Measurements from ENCODE around the gene NDFIP1.
"Not testable (repeated sequence)": the region's sequence is repeated elsewhere in the genome, so short reads cannot be mapped to it uniquely, and the experiment has no call there.

NDFIP1 gene

GRCh38 chr5:142108432-142109330 lies at the start of gene NDFIP1:
TSS of gene NDFIP1 (plus strand) at chr5:142108779. CDS start at chr5:142108975, 196 bp downstream.
- DNase-seq = peak; percentile 20 to 74

- no peak for DNase-seq
These were observed 49.2 kb upstream of the NDFIP1 start for GRCh38 chr5:142059304-142059940.

GRCh38 chr5:142063376-142063775 lies 45.2 kb upstream of the NDFIP1 start:
- no peak for DNase-seq

- DNase-seq = peak; percentile 75 to 84
These were observed 44.7 kb upstream of the NDFIP1 start for GRCh38 chr5:142063878-142064331.

GRCh38 chr5:142065273-142065672 lies 43.3 kb upstream of the NDFIP1 start:
- DNase-seq = peak in 1 of 2 experiments; percentile 58

GRCh38 chr5:142069606-142070399 lies 38.8 kb upstream of the NDFIP1 start:
- DNase-seq = no peak

GRCh38 chr5:142070734-142071133 lies 37.8 kb upstream of the NDFIP1 start:
- DNase-seq = no peak

GRCh38 chr5:142072488-142072887 lies 36.1 kb upstream of the NDFIP1 start:
- DNase-seq = no peak

GRCh38 chr5:142073362-142073988 lies 35.1 kb upstream of the NDFIP1 start:
- no peak for DNase-seq

GRCh38 chr5:142074006-142074405 lies 34.6 kb upstream of the NDFIP1 start:
- DNase-seq = no peak

GRCh38 chr5:142078221-142078620 lies 30.4 kb upstream of the NDFIP1 start:
- peak in 1 of 2 experiments; percentile 51 for DNase-seq

- no peak for DNase-seq
These were observed 29.9 kb upstream of the NDFIP1 start for GRCh38 chr5:142078706-142079105.

GRCh38 chr5:142079306-142079721 lies 29.3 kb upstream of the NDFIP1 start:
- DNase-seq = no peak

- no peak for DNase-seq
These were observed 28.3 kb upstream of the NDFIP1 start for GRCh38 chr5:142080248-142080647.

- no peak for DNase-seq
These were observed 26.3 kb upstream of the NDFIP1 start for GRCh38 chr5:142082182-142082781.

GRCh38 chr5:142086229-142086628 lies 22.4 kb upstream of the NDFIP1 start:
- no peak for DNase-seq

GRCh38 chr5:142086679-142087078 lies 21.9 kb upstream of the NDFIP1 start:
- no peak for DNase-seq

GRCh38 chr5:142087920-142088679 lies 20.5 kb upstream of the NDFIP1 start:
- DNase-seq = no peak

- DNase-seq = not testable (repeated sequence)
These were observed 19.6 kb upstream of the NDFIP1 start for GRCh38 chr5:142088855-142089479.

GRCh38 chr5:142091012-142091411 lies 17.6 kb upstream of the NDFIP1 start:
- DNase-seq = no peak

- DNase-seq = no peak
These were observed 16.7 kb upstream of the NDFIP1 start for GRCh38 chr5:142091922-142092321.
